ENCODE data around the gene NID1. TPM values are rescaled to one million over a fixed set of nuclear protein-coding genes. Genes with fewer than 3 reads are reported as not detected.
A peak's percentile ranks its signal among the peaks of the same experiment; 100 is the strongest.

The NID1 gene
- total and polyA plus RNA-seq, 2 of the 4 experiments (the other 2 are of a cell fraction), result 21.9 to 83.3 TPM

DNA sequence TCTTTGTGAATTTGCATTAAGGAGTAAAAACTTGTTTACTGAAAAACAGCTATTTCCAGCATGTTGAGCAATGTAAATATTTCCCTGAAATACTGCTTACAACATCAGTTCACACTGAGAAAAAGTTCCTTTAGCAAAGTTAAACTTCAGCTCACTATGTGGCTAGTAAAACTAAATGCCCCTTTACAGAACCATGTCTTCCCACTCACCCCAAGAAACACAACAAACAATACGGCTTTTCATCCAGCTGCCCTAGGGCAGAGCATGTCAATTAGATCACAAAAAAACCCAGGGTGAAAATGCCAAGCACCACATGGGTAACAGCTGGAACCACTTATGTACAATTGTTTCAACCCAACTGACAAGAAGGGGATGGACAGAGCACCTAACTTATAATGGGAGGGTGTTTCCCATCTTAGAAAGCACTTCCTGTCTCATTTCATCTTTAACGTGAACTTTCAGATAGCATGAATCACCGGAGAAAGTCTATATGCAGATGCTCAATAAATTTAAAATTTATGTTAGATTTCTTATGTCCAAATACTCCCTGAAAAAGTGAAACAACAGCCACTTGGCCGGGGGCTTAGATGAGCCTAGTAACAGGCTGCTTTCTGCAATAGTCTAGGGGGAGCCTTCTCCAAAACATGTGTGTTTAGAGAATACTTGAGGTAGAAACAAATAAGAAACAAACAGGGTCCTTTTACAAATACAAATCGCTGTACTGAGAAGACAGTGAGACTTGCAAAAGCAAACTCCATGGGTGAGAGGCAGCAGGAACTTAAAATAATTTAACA lies 6.6 kb downstream of the NID1 start:
- Histone ChIP-seq H3K14ac (replicated peaks; ENCODE audit: low read depth, low read length) (no peak overlapping the region; the same call in 1 of the 2 replicates), H3K56ac (ENCODE audit: extremely low read depth, insufficient read depth, low read length) (no peak overlapping the region), H3K9ac (ENCODE audit: low read depth, low read length) (no peak overlapping the region), H3K4me3 (ENCODE audit: insufficient read depth, low read depth, low read length) (no peak overlapping the region), H3K9me1 (ENCODE audit: insufficient read depth, low read length) (peaks cover 2% of the 10 kb centered on the region; the same call in 1 of the 2 replicates), H2BK120ac (ENCODE audit: low read depth, low read length) (no peak overlapping the region), H3K79me1 (ENCODE audit: low read depth in 1 of 2, low read length in 2 of 2) (peaks cover 35 to 57% of the 10 kb centered on the region in 2 experiments), H3K36me3 (ENCODE audit: control insufficient read depth, insufficient read depth, low read length) (no peaks in the 10 kb centered on the region), H3K4me1 (ENCODE audit: control insufficient read depth, insufficient read depth, low read length) (peaks cover 6% of the 10 kb centered on the region), H3K27me3 (ENCODE audit: control insufficient read depth, insufficient read depth, low read length) (no peaks in the 10 kb centered on the region), H3K4ac (ENCODE audit: low read depth, low read length) (0 out of 2 replicates have a peak overlapping the region, but pooled peaks have one; percentile 28), H3K23ac (ENCODE audit: low read depth, low read length) (0 out of 2 replicates have a peak overlapping the region, but pooled peaks have one; percentile 30), H4K91ac (ENCODE audit: insufficient read depth, low read depth, low read length) (no peak overlapping the region), H2AK9ac (replicated peaks; ENCODE audit: low read depth, low read length, poor library complexity) (no peak overlapping the region), H2BK5ac (ENCODE audit: low read depth, low read length, poor library complexity, severe bottlenecking) (peak overlapping the region; percentile 2), H3K27ac (ENCODE audit: insufficient read depth, low read length) (peak overlapping the region; percentile 20; the same call in 1 of the 2 replicates), H2BK15ac (ENCODE audit: low read depth, low read length) (no peak overlapping the region), H2BK20ac (ENCODE audit: low read depth, low read length) (0 out of 2 replicates have a peak overlapping the region, but pooled peaks have one; percentile 20), H3K18ac (ENCODE audit: low read depth, low read length) (0 out of 2 replicates have a peak overlapping the region, but pooled peaks have one; percentile 14), H4K8ac (ENCODE audit: low read depth in 2 of 2, low read length in 2 of 2) (no peak overlapping the region), H3K9me3 (ENCODE audit: control insufficient read depth, insufficient read depth, low read length) (no peaks in the 10 kb centered on the region), H4K5ac (ENCODE audit: low read depth, low read length) (no peak overlapping the region), H3K4me2 (ENCODE audit: low read depth, low read length) (peak overlapping the region; percentile 57), H2AK5ac (ENCODE audit: low read depth, low read length) (no peak overlapping the region), H4K20me1 (ENCODE audit: insufficient read depth, low read length) (no peaks in the 10 kb centered on the region), H2AFZ (replicated peaks; ENCODE audit: low read length, poor library complexity) (no peak overlapping the region)
- in situ Hi-C loops (cut with MboI; ENCODE audit: low sequenced_read_pairs), result no loop called here
- ATAC-seq (ENCODE audit: low read depth) (peak; percentile 64), DNase-seq (peak; percentile 57)
- intact Hi-C loops (cut with micrococcal nuclease), result no loop called here
- no peak for TF ChIP-seq FOS (IDR thresholded peaks at IDR 0.05; ENCODE audit: low read depth, low read length)
- TF ChIP-seq SMC3 (IDR thresholded peaks at IDR 0.05; ENCODE audit: low read depth, low read length), result no peak
- no peak for TF ChIP-seq MAZ (IDR thresholded peaks at IDR 0.05; ENCODE audit: borderline replicate concordance, low read depth, low read length)
- peak; percentile 12; the same call in 1 of the 2 replicates for TF ChIP-seq CEBPB (IDR thresholded peaks at IDR 0.05; ENCODE audit: low read depth, low read length)
- no peak for TF ChIP-seq BHLHE40 (IDR thresholded peaks at IDR 0.05; ENCODE audit: low read depth, low read length)
- TF ChIP-seq, protein P1, sequence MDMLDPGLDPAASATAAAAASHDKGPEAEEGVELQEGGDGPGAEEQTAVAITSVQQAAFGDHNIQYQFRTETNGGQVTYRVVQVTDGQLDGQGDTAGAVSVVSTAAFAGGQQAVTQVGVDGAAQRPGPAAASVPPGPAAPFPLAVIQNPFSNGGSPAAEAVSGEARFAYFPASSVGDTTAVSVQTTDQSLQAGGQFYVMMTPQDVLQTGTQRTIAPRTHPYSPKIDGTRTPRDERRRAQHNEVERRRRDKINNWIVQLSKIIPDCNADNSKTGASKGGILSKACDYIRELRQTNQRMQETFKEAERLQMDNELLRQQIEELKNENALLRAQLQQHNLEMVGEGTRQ (IDR thresholded peaks at IDR 0.05; ENCODE audit: low read depth, low read length), result no peak
- BruUV-seq (replicated peaks), result no TSS peak
- ChIA-PET CTCF (interaction anchor here (1.0 kb wide), 1 partner anchor 17 kb away, joined by 3 read pairs; no protein-coding TSS in a partner anchor), POLR2A (ENCODE audit: unreplicated experiment) (no interaction called here)
- dilution Hi-C loops (cut with HindIII; ENCODE audit: low sequenced_read_pairs, unreplicated experiment), result no loop called here
- 20% methylated on average over 1 of the region's 5 CpGs; no CpG with 5 or more reads in 1 of the 2 experiments for WGBS, 2 experiments (ENCODE audit: extremely low coverage in 2 of 2, insufficient read length in 1 of 2)
